ENCODE results near the gene ZNF618. TPM values are rescaled to one million over a fixed set of nuclear protein-coding genes. Genes with fewer than 3 reads are reported as not detected.

ZNF618 gene
- total RNA-seq, 1 experiment from 2014 or later = 1.2 TPM

DNA sequence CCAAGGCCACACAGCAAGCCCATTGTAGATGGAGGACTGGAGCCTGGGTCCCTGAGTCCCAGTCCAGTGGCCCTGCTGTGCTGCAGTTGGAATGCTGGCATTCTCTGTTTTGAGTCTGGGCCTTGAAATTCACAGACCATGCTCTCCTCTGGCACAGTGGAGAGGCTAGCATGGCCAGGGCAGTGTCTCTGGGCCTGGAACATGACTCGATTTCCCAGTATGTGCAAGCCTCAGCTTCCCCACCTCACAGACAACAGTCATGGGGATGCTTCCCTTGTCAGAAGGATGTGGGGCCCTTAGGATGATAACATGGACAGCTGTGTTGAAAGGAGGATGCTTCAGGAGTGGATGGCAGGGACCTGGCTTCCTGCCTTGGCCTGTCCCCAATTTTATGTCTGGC, 110.8 kb downstream of the ZNF618 start:
- H3K27ac Mint-ChIP-seq (ENCODE audit: unreplicated experiment) = no peak overlapping the region
- CTCF ChIA-PET = no interaction called here

GRCh38 chr9:113987526-113987925, 111.4 kb downstream of the ZNF618 start:
- no peaks in the 10 kb centered on the region for H3K36me3 Mint-ChIP-seq (ENCODE audit: insufficient read depth, unreplicated experiment)
- no peak overlapping the region for H3K4me3 Mint-ChIP-seq (ENCODE audit: unreplicated experiment)
- H3K9me3 Mint-ChIP-seq (ENCODE audit: unreplicated experiment) = no peaks in the 10 kb centered on the region
- CTCF ChIA-PET = no interaction called here
- TF ChIP-seq CTCF (IDR thresholded peaks at IDR 0.05; ENCODE audit: insufficient read depth in 1 of 2, low read depth in 1 of 2, low read length in 1 of 2, severe bottlenecking in 1 of 2, unreplicated experiment in 1 of 2) = no peak
- H3K27ac Mint-ChIP-seq (ENCODE audit: unreplicated experiment) = no peak overlapping the region
- no peaks in the 10 kb centered on the region for H3K27me3 Mint-ChIP-seq (ENCODE audit: insufficient read depth, unreplicated experiment)
- Histone ChIP-seq H3K4me3 (ENCODE audit: low read depth, low read length) (no peak overlapping the region), H3K4me1 (no peaks in the 10 kb centered on the region), H3K9me3 (no peaks in the 10 kb centered on the region), H3K27me3 (replicated peaks; ENCODE audit: control insufficient read depth, insufficient read depth, low read length) (no peaks in the 10 kb centered on the region), H3K36me3 (ENCODE audit: control insufficient read depth, insufficient read depth, low read length) (no peaks in the 10 kb centered on the region)
- POLR2A ChIA-PET = no interaction called here
- H3K4me1 Mint-ChIP-seq (ENCODE audit: low read depth, unreplicated experiment) = no peaks in the 10 kb centered on the region
- no peak for DNase-seq
- intact Hi-C loops (cut with micrococcal nuclease; ENCODE audit: unreplicated experiment) = no loop called here
- BruUV-seq (replicated peaks) = no TSS peak

More for the DNA sequence above, 110.8 kb downstream of the ZNF618 start:
- no peaks in the 10 kb centered on the region for H3K9me3 ChIP-seq
- intact Hi-C loops (cut with micrococcal nuclease; ENCODE audit: unreplicated experiment) = no loop called here
- H3K9me3 Mint-ChIP-seq (ENCODE audit: unreplicated experiment) = no peaks in the 10 kb centered on the region
- no peaks in the 10 kb centered on the region for H3K4me1 Mint-ChIP-seq (ENCODE audit: low read depth, unreplicated experiment)
- no peaks in the 10 kb centered on the region for H3K27me3 ChIP-seq (replicated peaks; ENCODE audit: control insufficient read depth, insufficient read depth, low read length)
- BruUV-seq (replicated peaks) = no TSS peak
- no peak overlapping the region for H3K4me3 ChIP-seq (ENCODE audit: low read depth, low read length)
- H3K36me3 ChIP-seq (ENCODE audit: control insufficient read depth, insufficient read depth, low read length) = no peaks in the 10 kb centered on the region
- no peak overlapping the region for H3K4me3 Mint-ChIP-seq (ENCODE audit: unreplicated experiment)
- H3K27me3 Mint-ChIP-seq (ENCODE audit: insufficient read depth, unreplicated experiment) = no peaks in the 10 kb centered on the region
- POLR2A ChIA-PET = no interaction called here
- no peak for TF ChIP-seq CTCF (IDR thresholded peaks at IDR 0.05; ENCODE audit: insufficient read depth in 1 of 2, low read depth in 1 of 2, low read length in 1 of 2, severe bottlenecking in 1 of 2, unreplicated experiment in 1 of 2)
- DNase-seq = no peak
- no peaks in the 10 kb centered on the region for H3K4me1 ChIP-seq
- H3K36me3 Mint-ChIP-seq (ENCODE audit: insufficient read depth, unreplicated experiment) = no peaks in the 10 kb centered on the region

- Histone ChIP-seq H3K27me3 (replicated peaks; ENCODE audit: control insufficient read depth, insufficient read depth, low read length) (no peaks in the 10 kb centered on the region), H3K9me3 (no peaks in the 10 kb centered on the region), H3K4me1 (no peaks in the 10 kb centered on the region), H3K36me3 (ENCODE audit: control insufficient read depth, insufficient read depth, low read length) (no peaks in the 10 kb centered on the region), H3K4me3 (ENCODE audit: low read depth, low read length) (no peak overlapping the region)
- H3K4me3 Mint-ChIP-seq (ENCODE audit: unreplicated experiment) = no peak overlapping the region
- H3K27me3 Mint-ChIP-seq (ENCODE audit: insufficient read depth, unreplicated experiment) = no peaks in the 10 kb centered on the region
- H3K4me1 Mint-ChIP-seq (ENCODE audit: low read depth, unreplicated experiment) = no peaks in the 10 kb centered on the region
- ChIA-PET POLR2A (no interaction called here), CTCF (no interaction called here)
- TF ChIP-seq CTCF (IDR thresholded peaks at IDR 0.05; ENCODE audit: insufficient read depth in 1 of 2, low read depth in 1 of 2, low read length in 1 of 2, severe bottlenecking in 1 of 2, unreplicated experiment in 1 of 2) = no peak
- H3K9me3 Mint-ChIP-seq (ENCODE audit: unreplicated experiment) = no peaks in the 10 kb centered on the region
- intact Hi-C loops (cut with micrococcal nuclease; ENCODE audit: unreplicated experiment) = no loop called here
- BruUV-seq (replicated peaks) = no TSS peak
- no peaks in the 10 kb centered on the region for H3K36me3 Mint-ChIP-seq (ENCODE audit: insufficient read depth, unreplicated experiment)
- no peak for DNase-seq
- no peak overlapping the region for H3K27ac Mint-ChIP-seq (ENCODE audit: unreplicated experiment)
Measured at GRCh38 chr9:113988385-113989016, 112.4 kb downstream of the ZNF618 start.
